Ramos (cell line): ENCODE results near the gene UBL7.

ENCODE experiments used
- in situ Hi-C: fragments of 300-500 bp; cut with MboI; formaldehyde crosslinking; loops from one replicate; pipeline ENCODE4 v1.14.3; 2022; ENCODE audit warnings: low sequenced_read_pairs; ENCODE audit not compliant: unreplicated experiment

The UBL7 gene

GRCh38 chr15:74426404-74427281 lies 34.3 kb downstream of the UBL7 start:
- in situ Hi-C loops: no loop called here

GRCh38 chr15:74425630-74426029 lies 35.3 kb downstream of the UBL7 start:
- in situ Hi-C loops: no loop called here

GRCh38 chr15:74424901-74425528 lies 35.9 kb downstream of the UBL7 start:
- in situ Hi-C loops: no loop called here

GRCh38 chr15:74423431-74424257 lies 37.3 kb downstream of the UBL7 start:
- in situ Hi-C loops: no loop called here

GRCh38 chr15:74422652-74423430 lies 38.1 kb downstream of the UBL7 start:
- in situ Hi-C loops: no loop called here

GRCh38 chr15:74422265-74422651 lies 38.7 kb downstream of the UBL7 start:
- in situ Hi-C loops: no loop called here

- in situ Hi-C loops: no loop called here
Measured at GRCh38 chr15:74421302-74422245, 39.4 kb downstream of the UBL7 start.

GRCh38 chr15:74420193-74420905 lies 40.6 kb downstream of the UBL7 start:
- in situ Hi-C loops: no loop called here

GRCh38 chr15:74419432-74419831 lies 41.5 kb downstream of the UBL7 start:
- in situ Hi-C loops: no loop called here

- in situ Hi-C loops: no loop called here
Measured at GRCh38 chr15:74418575-74419338, 42.2 kb downstream of the UBL7 start.

GRCh38 chr15:74417670-74418069 lies 43.3 kb downstream of the UBL7 start:
- in situ Hi-C loops: no loop called here

- in situ Hi-C loops: no loop called here
Measured at GRCh38 chr15:74417225-74417624, 43.7 kb downstream of the UBL7 start.

GRCh38 chr15:74415966-74416916 lies 44.7 kb downstream of the UBL7 start:
- in situ Hi-C loops: no loop called here

- in situ Hi-C loops: no loop called here
Measured at GRCh38 chr15:74414603-74415338, 46.2 kb downstream of the UBL7 start.

GRCh38 chr15:74414081-74414580 lies 46.8 kb downstream of the UBL7 start:
- in situ Hi-C loops: no loop called here
